HG03066 (cell line): Measurements from ENCODE around the gene FBXO33.

Experiments
- ATAC-seq: cut with Tn5 transposase; IDR thresholded peaks from one replicate; pipeline ENCODE4 v1.9.1; 2021; ENCODE audit warnings: low read depth; ENCODE audit not compliant: unreplicated experiment

FBXO33 gene

GRCh38 chr14:39432179-39432618 is at the start of gene FBXO33:
Gene FBXO33 (minus strand): TSS chr14:39432433. CDS start chr14:39432162, 271 bp downstream.
- ATAC-seq: peak; percentile 78

- ATAC-seq: peak; percentile 89
These were observed 42.2 kb upstream of the FBXO33 start for GRCh38 chr14:39474416-39474911.

GRCh38 chr14:39472078-39472477 is 39.8 kb upstream of the FBXO33 start:
- ATAC-seq: no peak

GRCh38 chr14:39469094-39469710 is 37.0 kb upstream of the FBXO33 start:
- ATAC-seq: peak; percentile 97

- no peak for ATAC-seq
These were observed 35.8 kb upstream of the FBXO33 start for GRCh38 chr14:39467889-39468524.

GRCh38 chr14:39459795-39460478 is 27.7 kb upstream of the FBXO33 start:
- ATAC-seq: no peak

GRCh38 chr14:39456702-39457250 is 24.5 kb upstream of the FBXO33 start:
- no peak for ATAC-seq

- ATAC-seq: no peak
These were observed 22.8 kb upstream of the FBXO33 start for GRCh38 chr14:39454906-39455539.

- no peak for ATAC-seq
These were observed 20.4 kb upstream of the FBXO33 start for GRCh38 chr14:39452680-39453079.

GRCh38 chr14:39451811-39452210 is 19.6 kb upstream of the FBXO33 start:
- no peak for ATAC-seq

- ATAC-seq: no peak
These were observed 15.0 kb upstream of the FBXO33 start for GRCh38 chr14:39447175-39447661.

GRCh38 chr14:39446131-39446744 is 14.0 kb upstream of the FBXO33 start:
- peak; percentile 72 for ATAC-seq

- ATAC-seq: no peak
These were observed 10.1 kb upstream of the FBXO33 start for GRCh38 chr14:39442293-39442692.

- no peak for ATAC-seq
These were observed 9.6 kb upstream of the FBXO33 start for GRCh38 chr14:39441805-39442204.

- no peak for ATAC-seq
These were observed 8.7 kb upstream of the FBXO33 start for GRCh38 chr14:39440975-39441374.

GRCh38 chr14:39435241-39435640 is 3.0 kb upstream of the FBXO33 start:
- no peak for ATAC-seq

- no peak for ATAC-seq
These were observed 2.2 kb upstream of the FBXO33 start for GRCh38 chr14:39434401-39434800.

- ATAC-seq: no peak
These were observed 1.2 kb upstream of the FBXO33 start for GRCh38 chr14:39433452-39433813.

GRCh38 chr14:39432619-39433451 is 602 bp upstream of the FBXO33 start:
- ATAC-seq: peak; percentile 68
